Mesenteric fat pad (tissue), 1 donor: ENCODE data around the gene DOCK4. TPM values are rescaled to one million over a fixed set of nuclear protein-coding genes. Genes with fewer than 3 reads are reported as not detected.

Source experiments
- DNase-seq: peaks from one replicate; pipeline ENCODE4 v3.0.0-alpha.2; 2020; ENCODE audit warnings: low spot score
- total RNA-seq: library from RNA; stranded (reverse); fragmentation: NEBNext Ultra II Directional; extraction: Animal tissue kit (Norgen Biotek cat#: 25700); gene quantifications from one replicate; pipeline ENCODE4 v1.2.1, GENCODE V29; 2021
- donor health status: DM: yes; HTN: yes; CAD: no.

Gene DOCK4
- total RNA-seq, 1 donor from 2014 or later: 40.9 TPM

- no peak for DNase-seq
Observed at GRCh38 chr7:112082306-112082705, 123.9 kb downstream of the DOCK4 start.

DNA sequence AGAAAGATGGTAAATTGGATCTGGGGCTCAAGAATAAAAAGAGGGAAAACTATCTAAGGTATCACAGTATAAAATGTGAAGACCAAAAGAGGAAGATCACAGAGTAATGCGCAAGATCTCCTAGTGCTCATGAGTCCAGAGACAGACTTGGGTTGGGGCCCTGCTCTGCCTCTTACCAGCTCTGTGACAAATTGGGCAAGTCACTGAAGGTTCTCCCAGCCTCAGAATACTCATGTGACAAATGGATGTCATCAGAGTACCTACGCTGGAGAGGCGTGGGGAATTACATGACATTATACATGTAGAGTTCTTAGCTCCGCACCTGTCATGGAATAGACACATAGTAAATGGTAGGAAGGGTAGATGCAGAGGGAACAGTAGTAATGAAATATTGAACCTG lies 124.4 kb downstream of the DOCK4 start:
- no peak for DNase-seq

GRCh38 chr7:112080978-112081377 lies 125.2 kb downstream of the DOCK4 start:
- DNase-seq: no peak

DNA sequence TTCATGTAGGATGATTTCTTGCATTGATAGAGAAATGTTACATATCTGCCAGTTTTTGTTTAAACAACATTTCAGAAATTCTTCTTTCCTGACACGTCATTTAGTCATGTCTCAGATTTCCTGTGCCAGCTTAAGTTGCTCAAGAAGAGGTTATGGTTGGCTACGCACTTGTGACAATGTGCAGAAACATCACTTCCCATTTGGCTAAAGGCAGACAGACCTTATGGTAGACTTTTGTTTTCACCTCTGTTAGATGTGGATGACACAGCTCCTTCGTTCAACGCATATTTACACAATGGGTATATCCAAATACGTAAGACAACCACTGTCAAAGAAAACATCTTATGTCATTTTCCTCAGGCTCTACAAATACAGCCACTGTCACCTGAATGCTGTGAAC lies 125.8 kb downstream of the DOCK4 start:
- no peak for DNase-seq

- DNase-seq: no peak
Observed at GRCh38 chr7:112079673-112080072, 126.5 kb downstream of the DOCK4 start.

DNA sequence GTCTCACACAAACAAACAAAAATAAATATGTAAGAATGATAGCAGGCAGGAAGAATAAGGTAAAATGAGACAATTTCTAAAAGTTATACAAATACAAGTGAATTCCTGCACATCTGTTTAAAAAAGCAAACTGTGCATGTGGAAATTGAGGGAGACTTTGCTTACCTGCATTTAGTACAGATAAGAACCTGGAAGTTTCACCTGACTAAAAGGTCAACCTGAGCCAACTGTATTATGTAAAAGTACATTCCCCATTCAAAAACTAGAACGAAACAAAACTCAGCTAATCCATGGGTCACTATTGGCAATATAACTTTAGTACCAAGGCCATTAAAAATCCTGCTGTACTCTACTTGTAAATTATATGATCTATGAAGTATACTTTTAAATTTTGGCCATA lies 127.1 kb downstream of the DOCK4 start:
- DNase-seq: no peak

- no peak for DNase-seq
Observed at GRCh38 chr7:112076324-112076723, 129.9 kb downstream of the DOCK4 start.

DNA sequence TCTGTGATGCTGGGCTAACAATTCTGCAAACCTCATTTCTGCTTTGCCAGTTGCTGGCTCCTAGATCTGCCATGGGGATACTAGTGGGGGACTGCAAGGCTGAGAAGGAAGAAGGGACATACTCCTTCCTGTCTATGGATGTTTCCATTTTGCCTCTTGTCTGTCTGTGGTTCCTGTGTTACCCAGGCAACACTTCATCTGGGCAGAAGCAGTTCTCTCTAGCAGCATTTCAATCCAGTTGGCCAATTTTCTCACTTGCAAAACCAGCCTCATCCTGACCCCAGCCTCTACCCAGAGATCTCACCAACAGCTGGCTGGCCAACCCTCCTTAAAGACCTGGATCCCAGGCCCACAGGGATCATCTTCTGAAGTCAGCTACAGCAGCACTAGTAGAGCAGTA lies 131.7 kb downstream of the DOCK4 start:
- no peak for DNase-seq

DNA sequence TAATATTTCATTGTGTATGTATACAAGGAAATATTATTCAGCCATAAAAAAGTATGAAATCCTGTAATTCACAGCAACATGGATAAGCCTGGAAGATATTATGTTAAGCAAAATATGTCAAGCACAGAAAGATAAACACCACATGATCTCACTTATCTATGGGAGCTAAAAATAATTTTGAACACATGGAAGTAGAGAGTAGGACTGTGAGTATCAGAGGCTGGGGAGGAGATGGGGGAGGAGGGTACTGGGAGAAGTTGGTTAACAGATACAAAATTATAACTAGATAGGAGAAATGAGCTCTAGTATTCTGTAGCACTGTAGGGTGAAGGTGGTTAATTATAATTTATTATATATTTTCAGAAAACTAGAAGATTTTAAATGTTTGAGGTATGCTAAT lies 132.7 kb downstream of the DOCK4 start:
- no peak for DNase-seq

GRCh38 chr7:112072541-112073245 lies 133.5 kb downstream of the DOCK4 start:
- no peak for DNase-seq

DNA sequence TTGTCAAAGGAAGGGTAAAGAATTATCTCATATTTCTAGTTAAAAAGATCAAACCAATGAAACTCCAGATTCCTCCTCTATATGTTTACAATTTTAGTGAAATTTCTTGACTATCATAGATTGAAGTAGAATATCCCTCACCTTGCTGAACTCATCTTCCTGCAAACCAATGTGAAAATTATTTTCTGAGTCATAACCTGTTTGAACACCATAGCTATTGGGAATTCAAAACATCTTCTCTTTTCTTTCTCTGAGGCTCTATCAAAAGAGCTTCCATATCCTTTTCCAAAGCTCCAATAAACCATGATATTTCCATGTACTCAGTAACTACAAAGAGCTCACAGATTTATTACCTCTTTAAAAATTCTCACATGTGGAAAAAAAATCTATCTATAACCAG lies 134.3 kb downstream of the DOCK4 start:
- no peak for DNase-seq

DNA sequence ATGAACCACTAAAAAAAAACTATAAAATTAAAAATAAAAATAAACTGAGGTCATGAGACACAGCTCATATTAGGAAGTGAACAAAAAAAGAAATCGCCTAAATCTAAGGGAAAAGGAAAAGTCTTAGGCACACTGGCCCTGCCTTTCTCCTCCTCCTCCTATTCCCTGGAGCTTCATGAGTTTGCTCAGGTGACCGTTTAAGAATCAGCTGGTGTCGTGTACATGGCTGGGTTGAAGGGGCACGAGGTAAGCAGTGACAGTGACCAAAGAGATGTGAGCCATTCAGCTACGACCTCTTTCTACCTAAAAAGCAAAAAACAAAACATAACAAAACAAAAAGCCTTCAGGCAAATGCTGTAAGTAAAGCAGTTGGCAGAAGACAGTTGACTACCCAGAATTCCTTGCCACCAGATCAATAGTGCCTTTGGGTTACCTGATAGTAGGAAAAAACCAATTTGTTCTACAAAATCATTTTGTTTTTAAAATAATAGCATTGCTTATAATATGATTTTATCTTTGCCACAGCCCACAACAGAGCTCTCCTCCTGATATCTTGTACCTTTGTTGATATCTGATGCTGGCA lies 135.4 kb downstream of the DOCK4 start:
- no peak for DNase-seq

DNA sequence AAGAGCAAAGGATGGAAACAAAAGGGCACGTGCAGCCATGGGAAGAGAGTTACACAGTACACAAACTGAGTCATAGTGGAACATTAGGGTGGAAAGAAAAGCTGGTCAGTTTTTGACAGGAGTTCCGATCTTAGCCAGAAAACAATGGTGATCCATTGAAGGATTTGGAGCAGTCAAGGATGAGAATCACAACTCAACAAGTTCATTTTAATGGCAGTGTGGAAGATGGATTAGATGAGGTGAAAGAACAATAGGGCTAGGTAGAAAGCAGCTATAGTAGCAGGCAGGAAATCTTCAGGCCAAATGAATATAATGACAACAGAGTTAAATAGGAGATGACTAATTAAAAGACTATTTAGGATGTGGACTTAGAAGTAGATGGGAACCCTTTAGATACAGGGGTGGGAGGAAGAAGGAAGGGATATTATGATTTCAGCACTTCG lies 136.3 kb downstream of the DOCK4 start:
- DNase-seq: no peak

DNA sequence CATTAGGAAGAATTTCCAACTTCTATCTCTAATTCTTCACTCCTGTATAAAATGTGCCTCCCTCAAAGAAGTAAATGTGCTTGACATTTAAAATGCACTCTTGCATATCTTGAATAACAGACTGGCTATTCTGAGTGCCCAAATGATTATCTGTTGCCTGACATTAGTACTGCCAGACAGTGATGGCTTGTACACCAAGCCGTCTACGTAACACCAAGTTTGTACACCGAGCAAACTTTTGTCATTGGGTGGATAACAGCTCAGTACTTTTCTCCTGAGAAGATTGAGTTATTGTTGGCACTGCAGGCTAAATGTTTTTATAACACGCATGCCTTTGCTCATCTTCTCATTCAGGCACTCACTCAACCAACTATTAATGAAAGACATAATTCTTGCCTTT lies 137.2 kb downstream of the DOCK4 start:
- no peak for DNase-seq

GRCh38 chr7:112067632-112068540 lies 138.3 kb downstream of the DOCK4 start:
- DNase-seq: no peak

DNA sequence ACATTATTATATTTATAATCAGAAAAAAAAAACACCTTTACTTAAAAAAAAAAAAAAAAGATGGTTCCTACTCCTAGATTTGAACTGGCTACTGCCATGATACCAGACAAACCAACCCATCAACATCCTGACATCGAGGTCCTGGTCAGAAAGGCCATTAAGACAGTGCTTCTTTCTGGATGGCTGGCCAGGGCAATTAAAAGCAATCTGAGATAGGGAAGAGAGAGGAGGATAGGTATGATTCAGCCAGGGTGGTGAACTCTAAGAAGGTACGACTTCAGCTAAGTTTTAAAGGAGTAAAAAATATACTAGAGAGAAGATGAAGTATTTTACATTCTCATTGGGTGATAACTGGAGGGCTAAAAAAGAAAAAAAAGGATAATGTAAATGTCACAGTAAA lies 139.0 kb downstream of the DOCK4 start:
- no peak for DNase-seq

GRCh38 chr7:112065758-112066157 lies 140.4 kb downstream of the DOCK4 start:
- no peak for DNase-seq

GRCh38 chr7:112064627-112065385 lies 141.4 kb downstream of the DOCK4 start:
- no peak for DNase-seq

DNA sequence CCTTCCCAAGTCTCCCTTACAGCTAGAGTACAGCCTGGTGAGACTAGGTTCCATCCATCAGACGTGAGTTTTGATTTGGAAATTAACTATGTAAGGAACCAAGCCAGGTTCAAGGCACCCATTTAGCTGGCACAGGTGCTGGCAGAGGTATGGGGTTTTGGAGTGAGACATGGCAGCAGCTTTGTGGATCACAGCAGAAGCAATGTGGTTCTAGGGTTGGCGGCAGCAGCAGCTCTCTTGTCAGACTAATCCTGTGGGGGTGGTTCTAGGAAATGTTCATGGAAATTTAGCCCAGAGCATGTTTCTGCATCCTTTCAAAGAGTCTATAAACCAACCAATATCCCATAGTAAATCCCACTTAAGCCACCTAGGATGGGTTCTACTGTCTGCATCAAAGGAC lies 142.2 kb downstream of the DOCK4 start:
- DNase-seq: no peak

DNA sequence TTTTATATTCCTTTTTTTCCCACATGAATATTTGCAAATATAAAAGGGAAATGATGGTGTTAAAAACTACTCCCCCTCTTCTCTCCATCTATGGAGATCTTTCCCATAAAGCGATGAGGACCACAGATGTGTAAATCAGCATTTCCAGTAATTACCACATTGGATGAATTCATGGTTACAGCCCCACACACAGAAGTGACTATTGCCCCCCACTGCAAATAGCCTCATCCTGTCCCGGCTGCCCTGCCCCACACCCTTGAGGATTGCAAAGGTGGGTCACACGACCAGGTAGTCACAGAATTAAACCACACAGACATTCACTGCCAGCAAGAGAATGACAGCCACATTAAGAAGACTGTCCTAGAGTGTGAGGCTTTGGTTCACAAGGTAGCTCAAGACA lies 145.1 kb downstream of the DOCK4 start:
- DNase-seq: no peak

GRCh38 chr7:112060625-112061024 lies 145.6 kb downstream of the DOCK4 start:
- DNase-seq: no peak
